ENCODE data around the gene GLB1L. TPM values are rescaled to one million over a fixed set of nuclear protein-coding genes. Genes with fewer than 3 reads are reported as not detected.
"Not testable (repeated sequence)": the region's sequence is repeated elsewhere in the genome, so short reads cannot be mapped to it uniquely, and the experiment has no call there.

The GLB1L gene
- total RNA-seq, 1 donor from 2014 or later = 11.8 TPM

GRCh38 chr2:219204425-219205164 is 40.6 kb downstream of the GLB1L start:
- H3K36me3 Mint-ChIP-seq (ENCODE audit: insufficient read depth) = peaks cover 5% of the 10 kb centered on the region
- H3K4me3 Mint-ChIP-seq (ENCODE audit: low read depth) = no peak overlapping the region
- TF ChIP-seq, protein P1, sequence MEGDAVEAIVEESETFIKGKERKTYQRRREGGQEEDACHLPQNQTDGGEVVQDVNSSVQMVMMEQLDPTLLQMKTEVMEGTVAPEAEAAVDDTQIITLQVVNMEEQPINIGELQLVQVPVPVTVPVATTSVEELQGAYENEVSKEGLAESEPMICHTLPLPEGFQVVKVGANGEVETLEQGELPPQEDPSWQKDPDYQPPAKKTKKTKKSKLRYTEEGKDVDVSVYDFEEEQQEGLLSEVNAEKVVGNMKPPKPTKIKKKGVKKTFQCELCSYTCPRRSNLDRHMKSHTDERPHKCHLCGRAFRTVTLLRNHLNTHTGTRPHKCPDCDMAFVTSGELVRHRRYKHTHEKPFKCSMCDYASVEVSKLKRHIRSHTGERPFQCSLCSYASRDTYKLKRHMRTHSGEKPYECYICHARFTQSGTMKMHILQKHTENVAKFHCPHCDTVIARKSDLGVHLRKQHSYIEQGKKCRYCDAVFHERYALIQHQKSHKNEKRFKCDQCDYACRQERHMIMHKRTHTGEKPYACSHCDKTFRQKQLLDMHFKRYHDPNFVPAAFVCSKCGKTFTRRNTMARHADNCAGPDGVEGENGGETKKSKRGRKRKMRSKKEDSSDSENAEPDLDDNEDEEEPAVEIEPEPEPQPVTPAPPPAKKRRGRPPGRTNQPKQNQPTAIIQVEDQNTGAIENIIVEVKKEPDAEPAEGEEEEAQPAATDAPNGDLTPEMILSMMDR (IDR thresholded peaks at IDR 0.05; ENCODE audit: unreplicated experiment) = no peak
- no peak overlapping the region for H3K27ac Mint-ChIP-seq
- DNase-seq (ENCODE audit: low spot score, unreplicated experiment) = no peak
- peaks cover 5% of the 10 kb centered on the region for H3K27me3 Mint-ChIP-seq
- peaks cover 11% of the 10 kb centered on the region for H3K4me1 Mint-ChIP-seq (ENCODE audit: low read depth)
- no peaks in the 10 kb centered on the region for H3K9me3 Mint-ChIP-seq (ENCODE audit: low read depth)

- H3K4me3 Mint-ChIP-seq (ENCODE audit: low read depth); H3K27ac Mint-ChIP-seq; H3K4me1 Mint-ChIP-seq (ENCODE audit: low read depth); H3K9me3 Mint-ChIP-seq (ENCODE audit: low read depth); DNase-seq (ENCODE audit: low spot score, unreplicated experiment); H3K36me3 Mint-ChIP-seq (ENCODE audit: insufficient read depth): not testable (repeated sequence)
- H3K27me3 Mint-ChIP-seq = peaks cover 10% of the 10 kb centered on the region
These were observed 43.9 kb downstream of the GLB1L start for GRCh38 chr2:219201331-219201730.

DNA sequence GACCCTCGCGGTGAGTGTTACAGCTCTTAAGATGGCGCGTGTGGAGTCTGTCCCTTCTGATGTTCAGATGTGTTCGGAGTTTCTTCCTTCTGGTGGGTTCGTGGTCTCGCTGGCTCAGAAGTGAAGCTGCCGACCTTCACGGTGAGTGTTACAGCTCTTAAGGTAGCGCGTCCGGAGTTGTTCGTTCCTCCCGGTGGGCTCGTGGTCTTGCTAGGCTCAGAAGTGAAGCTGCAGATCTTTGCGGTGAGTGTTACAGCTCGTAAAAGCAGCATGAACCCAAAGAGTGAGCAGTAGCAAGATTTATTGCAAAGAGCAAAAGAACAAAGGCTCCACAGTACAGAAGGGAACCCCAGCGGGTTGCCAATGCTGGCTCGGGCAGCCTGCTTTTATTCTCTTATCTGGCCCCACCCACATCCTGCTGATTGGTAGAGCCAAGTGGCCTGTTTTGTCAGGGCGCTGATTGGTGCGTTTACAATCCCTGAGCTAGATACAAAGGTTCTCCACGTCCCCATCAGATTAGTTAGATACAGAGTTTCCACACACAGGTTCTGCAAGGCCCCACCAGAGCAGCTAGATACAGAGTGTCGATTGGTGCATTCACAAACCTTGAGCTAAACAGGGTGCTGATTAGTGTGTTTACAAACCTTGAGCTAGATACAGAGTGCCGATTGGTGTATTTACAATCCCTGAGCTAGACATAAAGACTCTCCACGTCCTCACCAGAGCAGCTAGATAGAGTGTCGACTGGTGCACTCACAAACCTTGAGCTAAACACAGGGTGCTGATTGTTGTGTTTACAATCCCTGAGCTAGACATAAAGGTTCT is 44.5 kb downstream of the GLB1L start:
- H3K27me3 Mint-ChIP-seq = peaks cover 10% of the 10 kb centered on the region
- DNase-seq (ENCODE audit: low spot score, unreplicated experiment); H3K4me1 Mint-ChIP-seq (ENCODE audit: low read depth); H3K27ac Mint-ChIP-seq; H3K36me3 Mint-ChIP-seq (ENCODE audit: insufficient read depth); H3K4me3 Mint-ChIP-seq (ENCODE audit: low read depth); H3K9me3 Mint-ChIP-seq (ENCODE audit: low read depth): not testable (repeated sequence)

GRCh38 chr2:219199470-219200211 is 45.6 kb downstream of the GLB1L start:
- Mint-ChIP-seq H3K27ac (no peak overlapping the region), H3K4me3 (ENCODE audit: low read depth) (no peak overlapping the region), H3K27me3 (peaks cover 14% of the 10 kb centered on the region), H3K9me3 (ENCODE audit: low read depth) (no peaks in the 10 kb centered on the region), H3K4me1 (ENCODE audit: low read depth) (no peaks in the 10 kb centered on the region), H3K36me3 (ENCODE audit: insufficient read depth) (no peaks in the 10 kb centered on the region)
- TF ChIP-seq, protein P1 (IDR thresholded peaks at IDR 0.05; ENCODE audit: unreplicated experiment) = no peak
- no peak for DNase-seq (ENCODE audit: low spot score, unreplicated experiment)

- peaks cover 14% of the 10 kb centered on the region for H3K27me3 Mint-ChIP-seq
- no peaks in the 10 kb centered on the region for H3K4me1 Mint-ChIP-seq (ENCODE audit: low read depth)
- H3K9me3 Mint-ChIP-seq (ENCODE audit: low read depth) = no peaks in the 10 kb centered on the region
- no peak for DNase-seq (ENCODE audit: low spot score, unreplicated experiment)
- no peaks in the 10 kb centered on the region for H3K36me3 Mint-ChIP-seq (ENCODE audit: insufficient read depth)
- no peak overlapping the region for H3K4me3 Mint-ChIP-seq (ENCODE audit: low read depth)
- TF ChIP-seq, protein P1 (IDR thresholded peaks at IDR 0.05; ENCODE audit: unreplicated experiment) = no peak
- no peak overlapping the region for H3K27ac Mint-ChIP-seq
These were observed 46.3 kb downstream of the GLB1L start for GRCh38 chr2:219198974-219199373.

DNA sequence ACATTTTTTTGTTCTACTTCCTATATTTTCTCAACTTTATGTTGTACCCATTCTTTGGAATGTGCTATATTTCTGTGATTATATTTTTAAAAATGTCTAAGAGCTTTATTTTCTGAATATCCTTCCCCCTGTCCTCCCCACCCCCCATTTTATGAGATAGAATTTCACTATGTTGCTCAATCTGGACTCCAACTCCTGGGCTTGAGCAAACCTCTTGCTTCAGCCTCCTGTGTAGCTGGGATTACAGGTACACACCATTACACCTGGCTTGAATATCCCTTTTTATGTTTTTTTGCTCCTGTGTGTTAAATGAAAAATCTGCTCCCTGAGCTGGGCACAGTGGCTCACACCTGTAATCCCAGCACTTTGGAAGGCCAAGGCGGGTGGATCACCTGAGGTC is 47.9 kb downstream of the GLB1L start:
- H3K27me3 Mint-ChIP-seq = peaks cover 9% of the 10 kb centered on the region
- TF ChIP-seq, protein P1 (IDR thresholded peaks at IDR 0.05; ENCODE audit: unreplicated experiment) = no peak
- H3K4me1 Mint-ChIP-seq (ENCODE audit: low read depth) = no peaks in the 10 kb centered on the region
- H3K9me3 Mint-ChIP-seq (ENCODE audit: low read depth) = no peaks in the 10 kb centered on the region
- no peaks in the 10 kb centered on the region for H3K36me3 Mint-ChIP-seq (ENCODE audit: insufficient read depth)
- H3K27ac Mint-ChIP-seq = no peak overlapping the region
- DNase-seq (ENCODE audit: low spot score, unreplicated experiment) = no peak
- no peak overlapping the region for H3K4me3 Mint-ChIP-seq (ENCODE audit: low read depth)

Data from progenitor cell of endocrine pancreas (in vitro differentiated cells).